CMK (cell line): ENCODE results near the gene ARMC6.

Source experiments
- DNase-seq: peaks from one replicate; pipeline ENCODE4 v3.0.0-alpha.2; 2010; ENCODE audit warnings: low read depth

Gene ARMC6

GRCh38 chr19:19107654-19108053 is 74.3 kb downstream of the ARMC6 start:
- DNase-seq = no peak
